HL-60 (cell line): ENCODE measurements around the gene CTBP2.

Source experiments
- DNase-seq, 2 experiments: peaks; one replicate each; pipeline ENCODE4 v3.0.0-alpha.2; 2010 to 2020; ENCODE audit warnings: low read depth in 1 of 2, low spot score in 1 of 2
- H3K27ac ChIP-seq: fragments of 250-450 bp; sonication (Bioruptor Pico); replicated peaks from 2 replicates; pipeline ENCODE4 v1.5.1; 2020; ENCODE audit warnings: mild to moderate bottlenecking, moderate library complexity
- H3K27me3 ChIP-seq: fragments of 250-450 bp; sonication (Bioruptor Pico); 2 replicates; pipeline ENCODE4 v1.5.1; 2021; ENCODE audit warnings: mild to moderate bottlenecking, moderate library complexity; ENCODE audit not compliant: insufficient read depth, poor library complexity, severe bottlenecking
- H3K4me3 ChIP-seq: replicated peaks from 2 replicates; pipeline ENCODE4 v1.5.1; 2011; ENCODE audit warnings: mild to moderate bottlenecking, control low read depth, low read length; ENCODE audit not compliant: insufficient read depth
- GABPA ChIP-seq: IDR thresholded peaks from 2 replicates; pipeline ENCODE4 v1.6.1; 2012; ENCODE audit warnings: low read depth
- POLR2AphosphoS5 ChIP-seq: IDR thresholded peaks from 2 replicates; pipeline ENCODE4 v1.6.1; 2012; ENCODE audit warnings: low read depth
- SPI1 ChIP-seq: IDR thresholded peaks from 2 replicates; pipeline ENCODE4 v1.6.1; 2012; ENCODE audit warnings: low read depth, mild to moderate bottlenecking, borderline replicate concordance
- TF ChIP-seq, protein P1 (sequence below): IDR thresholded peaks from one replicate; pipeline ENCODE4 v1.5.1; 2011; ENCODE audit warnings: low read length, control low read depth, inconsistent platforms; ENCODE audit not compliant: insufficient read depth
- TF ChIP-seq, protein P2 (sequence below): IDR thresholded peaks from 2 replicates; pipeline ENCODE4 v1.6.1; 2012; ENCODE audit warnings: low read depth; ENCODE audit not compliant: insufficient replicate concordance

The CTBP2 gene

DNA sequence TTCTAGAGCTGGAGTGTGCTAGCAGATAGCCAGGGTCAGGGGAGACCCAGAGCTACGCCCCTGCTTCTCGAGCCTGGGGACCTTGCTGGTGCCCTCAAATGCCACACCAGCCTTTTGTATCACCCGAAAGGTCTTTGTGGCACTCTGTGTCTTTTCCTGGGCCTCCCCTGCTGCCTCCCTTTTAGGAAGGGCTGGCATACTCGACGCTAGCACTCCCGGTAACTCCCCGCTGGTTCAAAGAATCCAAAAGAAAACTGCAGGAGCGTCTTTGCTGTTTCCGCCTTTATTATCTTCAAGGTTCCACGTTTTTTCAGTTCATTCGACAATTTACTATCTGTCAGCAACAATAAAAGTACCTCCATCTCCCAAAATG lies 36.3 kb downstream of the CTBP2 start:
- H3K27ac ChIP-seq, result no peak overlapping the region

GRCh38 chr10:125123476-125124114 lies 36.8 kb downstream of the CTBP2 start:
- Histone ChIP-seq H3K27ac (no peak overlapping the region), H3K27me3 (no peaks in the 10 kb centered on the region), H3K4me3 (no peak overlapping the region)
- DNase-seq, result no peak
- TF ChIP-seq SPI1 (no peak), POLR2AphosphoS5 (no peak), GABPA (no peak)
- TF ChIP-seq, protein P1, sequence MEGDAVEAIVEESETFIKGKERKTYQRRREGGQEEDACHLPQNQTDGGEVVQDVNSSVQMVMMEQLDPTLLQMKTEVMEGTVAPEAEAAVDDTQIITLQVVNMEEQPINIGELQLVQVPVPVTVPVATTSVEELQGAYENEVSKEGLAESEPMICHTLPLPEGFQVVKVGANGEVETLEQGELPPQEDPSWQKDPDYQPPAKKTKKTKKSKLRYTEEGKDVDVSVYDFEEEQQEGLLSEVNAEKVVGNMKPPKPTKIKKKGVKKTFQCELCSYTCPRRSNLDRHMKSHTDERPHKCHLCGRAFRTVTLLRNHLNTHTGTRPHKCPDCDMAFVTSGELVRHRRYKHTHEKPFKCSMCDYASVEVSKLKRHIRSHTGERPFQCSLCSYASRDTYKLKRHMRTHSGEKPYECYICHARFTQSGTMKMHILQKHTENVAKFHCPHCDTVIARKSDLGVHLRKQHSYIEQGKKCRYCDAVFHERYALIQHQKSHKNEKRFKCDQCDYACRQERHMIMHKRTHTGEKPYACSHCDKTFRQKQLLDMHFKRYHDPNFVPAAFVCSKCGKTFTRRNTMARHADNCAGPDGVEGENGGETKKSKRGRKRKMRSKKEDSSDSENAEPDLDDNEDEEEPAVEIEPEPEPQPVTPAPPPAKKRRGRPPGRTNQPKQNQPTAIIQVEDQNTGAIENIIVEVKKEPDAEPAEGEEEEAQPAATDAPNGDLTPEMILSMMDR, result no peak
- TF ChIP-seq, protein P2, sequence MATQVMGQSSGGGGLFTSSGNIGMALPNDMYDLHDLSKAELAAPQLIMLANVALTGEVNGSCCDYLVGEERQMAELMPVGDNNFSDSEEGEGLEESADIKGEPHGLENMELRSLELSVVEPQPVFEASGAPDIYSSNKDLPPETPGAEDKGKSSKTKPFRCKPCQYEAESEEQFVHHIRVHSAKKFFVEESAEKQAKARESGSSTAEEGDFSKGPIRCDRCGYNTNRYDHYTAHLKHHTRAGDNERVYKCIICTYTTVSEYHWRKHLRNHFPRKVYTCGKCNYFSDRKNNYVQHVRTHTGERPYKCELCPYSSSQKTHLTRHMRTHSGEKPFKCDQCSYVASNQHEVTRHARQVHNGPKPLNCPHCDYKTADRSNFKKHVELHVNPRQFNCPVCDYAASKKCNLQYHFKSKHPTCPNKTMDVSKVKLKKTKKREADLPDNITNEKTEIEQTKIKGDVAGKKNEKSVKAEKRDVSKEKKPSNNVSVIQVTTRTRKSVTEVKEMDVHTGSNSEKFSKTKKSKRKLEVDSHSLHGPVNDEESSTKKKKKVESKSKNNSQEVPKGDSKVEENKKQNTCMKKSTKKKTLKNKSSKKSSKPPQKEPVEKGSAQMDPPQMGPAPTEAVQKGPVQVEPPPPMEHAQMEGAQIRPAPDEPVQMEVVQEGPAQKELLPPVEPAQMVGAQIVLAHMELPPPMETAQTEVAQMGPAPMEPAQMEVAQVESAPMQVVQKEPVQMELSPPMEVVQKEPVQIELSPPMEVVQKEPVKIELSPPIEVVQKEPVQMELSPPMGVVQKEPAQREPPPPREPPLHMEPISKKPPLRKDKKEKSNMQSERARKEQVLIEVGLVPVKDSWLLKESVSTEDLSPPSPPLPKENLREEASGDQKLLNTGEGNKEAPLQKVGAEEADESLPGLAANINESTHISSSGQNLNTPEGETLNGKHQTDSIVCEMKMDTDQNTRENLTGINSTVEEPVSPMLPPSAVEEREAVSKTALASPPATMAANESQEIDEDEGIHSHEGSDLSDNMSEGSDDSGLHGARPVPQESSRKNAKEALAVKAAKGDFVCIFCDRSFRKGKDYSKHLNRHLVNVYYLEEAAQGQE, result no peak

More for the DNA sequence above, 36.3 kb downstream of the CTBP2 start:
- no peak for DNase-seq
- no peak for TF ChIP-seq GABPA
- TF ChIP-seq, protein P1, result no peak
- TF ChIP-seq, protein P2, result no peak
- TF ChIP-seq SPI1, result no peak
- no peak for TF ChIP-seq POLR2AphosphoS5
- H3K27me3 ChIP-seq, result no peaks in the 10 kb centered on the region
- H3K4me3 ChIP-seq, result no peak overlapping the region

DNA sequence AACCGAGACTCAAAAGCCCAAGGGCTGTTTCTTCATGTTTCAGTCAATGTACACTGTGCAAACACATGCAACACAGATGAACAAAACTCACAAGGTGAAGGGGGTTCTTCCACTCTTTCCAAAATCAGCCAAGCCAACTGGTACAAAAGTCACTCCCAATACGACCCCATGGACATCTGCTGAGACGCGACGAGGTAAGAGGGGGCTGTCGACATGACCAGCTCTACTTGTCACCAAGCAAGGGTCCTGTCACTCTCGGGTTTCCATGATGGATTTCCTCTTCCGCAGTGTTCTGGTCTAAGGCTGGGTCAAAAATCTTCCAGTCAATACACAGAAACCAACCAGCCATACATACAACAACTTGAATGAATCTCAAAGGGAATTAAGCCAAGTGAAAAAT lies 37.8 kb downstream of the CTBP2 start:
- no peaks in the 10 kb centered on the region for H3K27me3 ChIP-seq
- TF ChIP-seq, protein P1, result no peak
- TF ChIP-seq GABPA (no peak), SPI1 (no peak), POLR2AphosphoS5 (no peak)
- TF ChIP-seq, protein P2, result no peak
- DNase-seq, result no peak
- H3K27ac ChIP-seq, result no peak overlapping the region
- H3K4me3 ChIP-seq, result no peak overlapping the region
